Measurements from ENCODE around the gene SPDYE4.
A peak's percentile ranks its signal among the peaks of the same experiment; 100 is the strongest.

Gene SPDYE4

DNA sequence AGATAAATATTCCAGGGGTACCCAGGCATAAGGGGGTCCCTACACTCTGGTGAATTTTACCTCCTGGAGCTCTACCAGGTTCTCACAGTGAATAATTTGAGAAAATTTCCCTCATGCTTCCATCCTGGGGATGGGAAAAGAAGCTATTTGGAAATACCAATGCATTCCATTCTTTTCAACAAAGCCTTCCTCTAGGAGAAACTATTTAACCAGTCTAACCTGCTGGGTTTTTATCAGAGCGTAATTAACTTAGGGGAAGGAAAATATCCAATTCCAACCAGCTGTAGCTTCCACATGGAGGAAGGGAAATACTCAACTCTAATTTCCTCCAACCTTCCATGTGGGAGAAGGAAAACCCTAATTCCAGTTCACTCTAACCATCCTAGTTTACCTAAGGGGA is 23.8 kb upstream of the SPDYE4 start:
- DNase-seq: no peak

DNA sequence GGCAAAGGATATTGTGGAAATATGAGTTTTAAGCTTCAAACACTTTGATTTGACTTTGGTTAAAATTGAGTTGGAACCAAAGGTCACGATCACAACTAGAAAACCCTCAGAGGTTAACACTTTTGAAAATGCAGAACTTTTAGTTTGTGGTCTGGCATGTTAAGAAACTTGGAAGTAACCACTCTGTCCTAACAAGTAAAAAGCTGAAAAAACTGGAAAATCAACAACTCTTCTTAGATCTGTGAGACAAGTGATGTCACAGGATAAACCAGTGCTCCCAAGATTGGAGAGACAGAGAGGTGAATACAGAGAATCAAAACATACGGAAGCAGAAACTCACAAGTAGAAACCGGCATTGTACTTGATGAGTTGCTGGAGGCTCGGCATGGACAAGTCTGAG is 23.4 kb upstream of the SPDYE4 start:
- no peak for DNase-seq

DNA sequence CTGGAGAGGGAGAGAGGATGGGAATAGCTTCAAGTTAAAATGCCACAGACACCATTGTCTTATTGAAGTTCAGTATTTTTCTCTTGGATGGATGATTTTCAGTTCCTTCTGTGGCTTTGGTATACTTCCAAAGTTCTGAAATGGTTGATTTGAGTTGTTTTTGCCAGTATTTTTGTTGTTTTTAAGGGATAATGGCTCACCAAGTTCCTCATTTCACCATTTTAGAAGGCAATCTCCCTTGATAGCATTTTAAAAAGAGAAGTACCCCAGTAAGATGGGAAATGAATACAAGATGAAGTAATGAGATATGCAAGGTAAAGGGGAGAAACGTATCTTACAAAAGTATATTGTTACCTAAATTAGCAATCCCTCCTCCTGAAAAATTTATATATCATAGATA is 18.5 kb upstream of the SPDYE4 start:
- no peak for DNase-seq

DNA sequence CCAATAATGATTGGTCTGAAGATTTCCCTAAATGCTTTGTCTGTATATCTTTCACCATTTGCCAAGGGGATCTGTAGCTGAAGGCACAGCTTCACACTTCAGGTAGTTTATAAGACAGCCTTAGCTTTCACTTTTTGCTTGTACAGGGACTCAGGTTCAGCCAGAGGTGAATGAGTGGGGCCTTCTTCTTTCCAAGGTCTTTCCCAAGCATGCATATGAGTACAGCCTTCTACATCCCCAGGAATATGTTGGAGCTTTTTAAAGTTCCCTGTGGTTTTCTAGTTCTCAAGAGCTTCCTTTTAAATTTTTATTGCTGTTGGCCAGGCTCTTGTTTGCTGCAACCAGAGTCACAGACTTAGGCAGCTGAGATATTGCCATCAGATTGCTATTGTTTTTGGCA is 17.9 kb upstream of the SPDYE4 start:
- no peak for DNase-seq

DNA sequence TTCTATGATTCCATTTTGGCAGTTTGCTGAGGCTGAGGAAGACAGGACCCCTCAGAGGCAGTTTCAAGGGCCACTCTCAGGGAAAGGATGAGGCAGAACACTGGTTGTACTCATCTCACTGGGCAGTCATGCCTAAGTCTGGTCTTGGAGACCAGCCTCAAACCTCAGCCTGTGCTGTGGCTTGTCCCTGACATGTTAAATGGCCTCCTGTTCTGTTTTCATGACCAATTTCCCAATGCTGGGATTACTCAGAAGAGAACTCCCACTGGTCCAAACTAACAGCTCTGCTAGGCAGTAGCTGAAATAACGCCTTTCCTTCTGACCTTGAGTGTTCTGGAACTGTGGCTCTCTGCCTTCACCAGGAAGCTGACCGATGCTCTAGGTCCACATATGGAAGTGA is 8.4 kb upstream of the SPDYE4 start:
- no peak for DNase-seq

DNA sequence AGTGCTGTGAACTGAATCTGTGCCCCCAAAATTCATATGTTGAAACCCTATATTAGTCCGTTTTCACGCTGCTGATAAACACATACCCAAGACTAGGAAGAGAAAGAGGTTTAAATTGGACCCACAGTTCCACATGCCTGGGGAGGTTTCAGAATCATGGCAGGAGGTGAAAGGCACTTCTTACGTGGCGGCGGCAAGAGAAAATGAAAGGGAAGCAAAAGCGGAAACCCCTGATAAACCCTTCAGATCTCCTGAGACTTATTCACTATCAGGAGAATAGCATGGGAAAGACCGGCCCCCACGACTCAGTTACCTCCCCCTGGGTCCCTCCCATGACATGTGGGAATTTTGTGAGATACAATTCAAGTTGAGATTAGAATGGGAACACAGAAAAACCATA is 3.7 kb upstream of the SPDYE4 start:
- no peak for DNase-seq

DNA sequence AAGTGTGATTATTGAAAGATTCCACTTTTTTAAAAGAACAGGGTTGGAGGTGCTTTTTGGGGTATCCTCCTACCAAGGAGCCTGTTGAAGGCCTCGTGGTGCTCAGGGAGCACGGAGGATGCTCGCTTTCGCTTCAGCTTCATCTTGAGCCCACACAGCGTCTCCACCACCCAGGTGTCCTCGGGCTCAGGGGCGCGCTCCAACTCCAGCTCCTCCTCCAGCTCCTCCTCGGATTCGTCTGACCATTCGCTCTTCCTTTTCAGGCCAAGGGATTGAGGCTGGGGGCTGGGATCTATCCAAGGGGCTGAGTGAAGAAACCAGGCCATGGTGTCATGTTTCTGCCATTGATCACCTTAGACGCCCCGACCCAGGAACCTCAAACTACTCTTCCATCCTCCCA is 1.2 kb downstream of the SPDYE4 start:
- DNase-seq: no peak

DNA sequence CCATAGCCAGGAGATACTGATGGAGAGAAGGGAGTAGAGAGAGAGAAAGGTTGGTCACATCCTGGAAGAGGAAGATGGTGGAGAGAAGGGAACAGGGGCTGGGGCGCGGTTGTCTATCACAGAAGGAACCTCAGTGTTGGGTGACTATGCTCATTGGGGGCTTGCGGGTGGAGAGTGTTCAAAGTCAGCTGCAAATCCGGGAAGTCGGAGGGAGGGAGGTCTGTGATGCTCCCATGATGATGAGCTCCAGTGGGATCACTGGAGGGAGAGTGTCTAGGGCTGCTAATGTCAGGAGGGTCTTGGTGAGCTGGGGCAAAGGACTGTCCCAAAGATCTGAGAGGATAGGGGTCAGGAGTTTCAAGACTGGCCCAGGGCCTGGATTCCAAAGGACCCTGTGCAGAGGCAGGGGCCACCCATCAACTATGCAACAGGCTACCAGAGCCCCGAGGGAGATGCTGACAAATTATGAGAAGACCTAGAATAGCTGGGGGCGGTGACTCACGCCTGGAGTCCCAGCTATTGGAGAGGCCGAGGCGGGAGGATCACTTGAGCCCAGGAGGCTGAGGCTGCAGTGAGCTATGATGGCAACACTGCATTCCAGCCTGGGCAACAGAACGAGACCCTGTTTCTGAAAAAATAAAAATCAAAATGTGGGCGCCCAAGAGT is 2.6 kb downstream of the SPDYE4 start:
- DNase-seq: no peak

DNA sequence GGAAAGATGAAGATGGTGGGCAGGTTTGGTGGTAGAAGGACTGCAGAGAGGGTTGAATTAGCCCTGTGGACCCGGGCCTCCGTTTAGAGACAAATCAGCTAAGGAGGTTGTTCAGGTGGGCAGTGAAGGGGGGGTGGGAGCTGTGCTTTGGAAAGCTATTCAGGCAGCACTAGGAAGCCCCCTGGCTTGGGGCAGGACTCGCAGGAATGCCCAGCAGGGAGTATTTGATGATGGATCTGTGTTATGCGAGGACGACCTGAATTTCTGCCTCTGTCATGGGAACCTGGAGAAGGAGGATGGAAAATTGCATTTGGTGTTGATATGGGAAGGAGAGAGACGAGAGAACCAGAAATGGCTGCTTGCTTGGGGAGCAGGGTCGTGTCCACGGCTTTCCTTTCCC is 3.5 kb downstream of the SPDYE4 start:
- DNase-seq: no peak

DNA sequence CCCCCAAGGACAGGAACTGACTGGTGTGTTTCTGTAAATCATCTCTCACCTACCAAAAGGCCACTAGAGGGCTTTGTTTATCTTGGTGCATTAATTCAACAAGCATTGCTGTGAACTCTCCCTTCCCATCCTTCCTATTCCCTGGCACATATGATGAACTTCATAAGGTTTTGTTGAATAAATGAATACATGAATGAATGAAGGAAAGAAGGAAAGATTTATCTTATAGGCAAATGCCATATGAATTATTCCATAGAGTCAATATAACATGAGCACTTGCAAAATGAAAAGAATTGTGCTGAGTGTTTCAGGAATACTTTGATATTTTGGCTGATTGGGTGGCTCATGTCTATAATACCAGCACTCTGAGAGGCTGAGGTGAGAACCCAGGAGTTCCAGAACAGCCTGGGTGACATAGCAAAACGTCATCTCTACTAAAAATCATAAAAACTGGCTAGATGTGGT is 4.3 kb downstream of the SPDYE4 start:
- DNase-seq: no peak

DNA sequence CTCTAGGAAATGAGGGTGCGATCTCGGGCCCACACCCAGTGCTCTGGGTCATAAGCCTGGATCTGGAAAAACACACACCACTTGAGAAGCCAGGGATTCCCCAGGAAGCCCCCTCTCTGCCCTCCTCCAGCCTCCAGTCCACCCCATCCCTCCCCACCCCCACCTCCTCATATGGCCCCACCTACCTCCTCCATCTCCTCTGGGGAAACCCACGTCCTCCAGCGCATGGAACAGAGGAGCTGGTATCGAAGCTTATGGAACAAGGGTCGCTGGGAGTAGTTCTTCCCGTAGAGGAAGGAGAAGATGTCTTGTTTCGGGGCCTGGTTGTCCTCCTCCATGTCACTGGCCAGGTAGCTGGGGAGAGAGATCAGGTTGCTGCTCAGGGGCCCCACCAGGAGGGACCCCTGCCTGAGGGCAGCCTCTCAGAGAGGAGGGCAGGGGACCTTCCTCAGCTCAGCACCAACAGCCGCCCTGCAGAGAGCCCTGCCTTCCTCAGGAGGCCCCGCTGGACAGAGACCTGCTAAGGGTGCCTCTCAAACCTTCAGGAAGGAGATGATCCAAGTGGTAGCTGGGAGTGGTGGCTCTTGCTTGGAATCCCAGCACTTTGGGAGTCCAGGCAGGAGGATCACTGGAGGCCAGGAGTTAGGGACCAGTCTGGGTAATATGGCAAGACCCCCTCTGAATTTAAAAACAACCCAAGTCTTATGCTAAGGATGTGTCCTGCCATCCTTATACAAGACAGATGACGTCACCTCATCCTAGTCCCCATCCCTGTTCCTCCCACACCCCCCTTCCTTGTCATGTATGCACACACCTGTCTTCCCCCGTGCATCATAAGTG is 5.0 kb downstream of the SPDYE4 start:
- DNase-seq: no peak

DNA sequence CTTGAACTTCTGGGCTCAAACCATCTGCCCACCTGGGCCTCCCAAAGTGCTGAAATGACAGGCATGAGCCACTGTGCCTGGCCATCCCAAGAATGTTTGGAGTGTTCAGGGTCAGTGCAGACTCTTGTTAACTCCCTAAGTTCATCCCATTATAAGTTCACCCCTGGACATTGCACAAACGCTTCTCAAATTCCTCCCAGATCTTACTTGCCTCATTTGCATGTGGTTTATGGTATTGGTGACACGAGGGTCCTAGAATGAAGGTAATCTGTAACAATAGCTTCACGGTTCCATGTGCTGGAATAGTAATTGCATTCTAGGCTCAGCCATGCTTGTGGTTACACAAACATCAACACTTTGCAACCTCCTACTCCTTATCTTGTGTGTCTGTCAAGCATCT is 8.7 kb downstream of the SPDYE4 start:
- no peak for DNase-seq

DNA sequence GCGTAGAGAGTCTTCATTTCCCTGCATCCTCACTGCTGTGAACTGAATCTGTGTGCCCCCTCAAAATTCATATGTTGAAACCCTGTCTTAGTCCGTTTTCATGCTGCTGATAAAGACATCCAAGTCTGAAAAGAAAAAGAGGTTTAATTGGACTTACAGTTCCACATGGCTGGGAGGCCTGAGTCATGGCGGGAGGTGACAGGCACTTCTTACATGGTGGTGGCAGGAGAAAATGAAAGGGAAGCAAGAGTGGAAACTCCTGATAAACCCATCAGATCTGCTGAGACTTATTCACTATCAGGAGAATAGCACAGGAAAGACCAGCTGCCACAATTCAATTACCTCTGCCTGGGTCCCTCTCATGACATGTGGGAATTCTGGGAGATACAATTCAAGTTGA is 10.6 kb downstream of the SPDYE4 start:
- no peak for DNase-seq

DNA sequence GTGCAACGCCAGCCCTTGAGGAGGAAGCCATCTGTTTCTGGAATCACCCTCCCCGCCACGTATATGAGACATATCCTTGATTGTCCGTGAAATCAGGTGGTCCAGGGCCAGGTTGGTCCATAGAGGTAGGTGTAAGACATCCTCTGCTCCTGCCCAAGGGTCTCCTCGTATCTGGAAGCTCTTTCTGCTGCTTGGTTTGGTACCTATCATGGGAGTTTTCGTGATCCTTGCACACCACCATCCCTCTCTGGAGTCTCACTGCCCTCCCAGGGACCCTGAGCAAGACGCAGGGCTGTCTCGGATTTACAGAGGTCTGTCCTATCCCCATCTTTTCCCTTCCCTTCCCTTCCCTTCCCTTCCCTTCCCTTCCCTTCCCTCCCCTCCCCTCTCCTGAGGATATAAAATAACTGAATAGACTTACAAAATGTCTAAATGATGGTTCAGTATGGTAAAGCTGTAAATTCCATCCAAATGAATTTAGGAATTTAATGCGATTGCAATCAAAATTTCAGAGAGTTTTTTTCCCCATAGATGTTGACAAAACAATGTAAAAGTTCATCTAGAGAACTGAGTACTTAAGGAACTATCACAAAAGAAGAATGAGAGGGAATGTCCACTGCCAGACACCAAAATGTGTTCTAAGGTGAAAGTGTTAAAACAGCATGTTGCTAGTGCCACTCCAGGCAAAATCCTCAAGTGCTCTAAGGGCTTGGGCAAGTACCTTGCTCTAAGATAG is 11.7 kb downstream of the SPDYE4 start:
- no peak for DNase-seq

DNA sequence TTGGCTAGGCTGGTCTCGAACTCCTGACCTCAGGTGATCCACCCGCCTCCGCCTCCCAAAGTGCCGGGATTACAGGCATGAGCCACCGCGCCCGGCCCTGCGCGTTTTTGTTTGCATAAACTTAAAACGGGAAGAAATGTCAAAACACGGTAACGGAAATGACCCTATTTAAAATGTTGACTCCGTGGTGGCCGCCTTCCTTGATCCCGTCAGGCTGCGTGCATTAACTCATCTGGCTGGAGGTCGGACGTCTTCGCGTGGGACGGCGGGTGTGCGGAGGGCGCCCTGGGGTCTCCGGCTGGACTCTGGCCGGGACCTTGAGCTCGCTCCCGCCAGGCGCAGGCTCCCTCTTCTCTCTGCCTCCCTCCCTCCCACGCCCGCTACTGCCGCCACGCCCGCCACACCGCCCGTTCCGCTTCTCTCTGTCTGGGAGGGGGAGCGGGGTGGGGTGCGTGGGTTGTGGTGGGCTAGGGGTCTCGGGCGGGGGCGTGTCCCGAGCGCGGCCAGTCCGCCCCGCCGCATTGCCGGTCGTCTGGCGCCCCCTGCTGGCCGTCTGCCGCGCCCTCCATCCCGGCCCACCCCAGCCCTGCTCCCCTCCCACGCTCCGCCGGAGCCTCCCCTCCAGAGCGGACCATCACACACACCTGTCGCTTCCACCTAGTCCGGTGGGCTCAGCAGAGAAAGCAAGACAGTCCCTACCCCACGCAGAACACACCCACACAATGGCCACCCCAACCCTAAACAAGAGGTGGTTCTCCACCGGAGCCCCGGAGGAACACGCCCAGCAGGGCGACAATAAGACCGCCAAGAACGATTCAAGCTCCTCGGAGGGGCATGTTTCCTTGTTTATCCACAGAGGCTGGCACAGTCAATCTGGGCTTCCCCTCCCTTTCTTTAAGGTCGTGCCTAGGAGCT is 12.5 kb downstream of the SPDYE4 start:
- DNase-seq: peak; percentile 86

DNA sequence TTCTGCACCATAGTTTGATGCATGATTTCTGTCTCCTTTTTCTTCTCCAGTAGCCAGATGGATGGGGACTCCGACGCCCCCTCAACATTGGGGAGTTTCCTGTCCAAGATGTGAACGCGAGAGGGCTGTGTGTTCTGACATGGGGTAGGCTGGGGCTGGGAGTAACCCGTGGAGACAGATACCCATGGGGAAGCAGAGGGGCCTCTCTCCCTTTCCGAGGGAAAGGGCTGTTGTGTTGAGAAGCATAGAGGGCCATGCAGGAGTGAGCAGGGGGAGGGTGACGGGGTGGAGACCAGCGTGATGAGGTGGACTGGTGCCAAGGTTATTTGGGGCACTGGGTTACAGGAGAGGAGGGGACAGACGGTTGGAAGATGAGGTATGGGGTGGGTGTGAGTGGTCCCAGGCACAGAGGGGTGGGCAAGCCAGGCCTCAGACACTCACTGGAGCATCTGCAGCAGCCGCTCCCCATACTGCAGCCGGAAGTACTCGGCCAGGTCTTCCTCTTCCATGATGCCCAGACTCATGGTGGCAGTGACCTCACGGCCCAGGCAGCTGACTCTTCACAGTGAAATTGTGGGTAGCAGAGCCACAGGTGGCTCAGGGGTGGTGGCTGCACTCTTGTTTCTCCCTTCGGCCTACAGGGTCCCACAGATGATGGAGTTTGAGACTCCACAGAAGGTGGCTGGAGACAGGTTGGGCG is 14.1 kb downstream of the SPDYE4 start:
- DNase-seq: no peak

DNA sequence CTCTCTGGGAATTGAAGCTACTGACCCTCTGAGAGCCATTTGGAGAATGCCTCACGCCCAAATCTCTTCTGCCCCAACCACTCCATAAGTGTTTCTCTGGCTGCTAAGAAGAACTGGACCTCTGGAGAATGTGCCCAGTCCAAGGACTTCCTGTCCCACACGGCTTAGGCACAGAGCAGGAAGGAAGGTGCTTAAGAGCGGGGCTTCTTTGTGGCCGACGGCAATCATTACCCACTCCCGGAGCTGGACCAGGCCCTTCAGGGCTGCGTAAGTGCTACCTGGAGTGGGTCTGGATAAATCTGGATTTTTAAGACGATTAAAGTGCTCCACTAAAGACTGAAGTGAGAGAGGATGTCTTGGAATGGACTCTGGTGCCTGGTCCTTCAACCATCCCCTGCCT is 15.5 kb downstream of the SPDYE4 start:
- no peak for DNase-seq

DNA sequence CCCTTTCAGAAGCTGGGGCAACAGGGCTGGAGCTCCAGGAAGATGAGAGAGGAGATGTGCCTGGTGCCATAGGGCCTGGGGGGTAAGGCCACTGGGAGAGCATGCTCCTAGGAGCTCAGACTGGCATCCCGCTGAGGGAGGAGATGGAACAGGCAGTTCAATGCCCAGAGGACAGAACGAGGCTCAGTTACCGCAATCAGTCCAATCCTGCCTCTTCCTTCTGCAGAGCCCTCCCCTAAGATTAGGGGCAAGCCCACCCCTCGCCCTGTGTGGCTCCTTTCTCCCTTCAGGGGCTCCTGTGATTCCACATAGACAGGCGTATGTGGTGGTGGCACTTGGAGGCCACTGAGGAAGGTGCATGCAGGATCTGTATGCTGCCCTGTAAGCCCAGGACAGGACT is 16.1 kb downstream of the SPDYE4 start:
- DNase-seq: no peak

DNA sequence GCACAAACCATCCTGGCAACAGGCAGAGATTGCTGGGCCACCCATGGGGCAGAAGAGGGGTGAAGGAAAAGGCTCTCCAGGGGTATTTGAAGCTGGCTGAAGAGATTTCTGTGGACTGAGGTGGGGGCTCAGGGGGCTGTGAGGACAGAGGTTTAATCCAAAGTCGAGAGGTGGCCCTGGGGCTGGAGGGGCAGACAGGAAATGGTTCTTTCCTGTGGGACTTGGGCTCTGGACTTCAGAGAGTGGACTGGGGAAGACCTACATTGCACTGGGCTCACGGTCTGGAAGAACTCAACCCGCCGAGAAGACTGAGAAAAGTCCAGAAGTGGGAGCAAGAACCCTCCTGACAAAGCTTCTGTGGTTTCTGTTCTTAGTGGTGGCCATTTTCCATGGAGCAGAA is 16.6 kb downstream of the SPDYE4 start:
- DNase-seq: no peak

DNA sequence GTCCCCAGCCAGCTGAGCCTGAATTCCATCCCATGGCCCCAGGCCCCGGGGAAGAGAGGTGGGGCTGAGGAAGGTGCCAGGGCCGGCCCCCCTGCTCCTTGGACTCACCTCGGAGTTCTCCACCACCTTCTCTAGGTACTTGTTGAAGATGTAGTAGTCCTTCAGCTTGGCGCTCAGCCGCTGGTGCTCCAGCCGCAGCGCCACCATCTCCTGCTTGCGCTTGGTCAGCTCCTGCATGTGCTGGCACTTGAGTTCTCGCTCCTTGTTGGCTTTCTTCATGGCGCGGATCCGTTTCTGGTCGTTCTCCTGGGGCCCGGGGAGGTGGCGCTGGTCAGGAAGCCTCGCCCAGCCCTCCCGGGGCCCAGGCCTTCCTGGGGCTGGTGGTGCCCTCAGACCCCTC is 17.0 kb downstream of the SPDYE4 start:
- no peak for DNase-seq

DNA sequence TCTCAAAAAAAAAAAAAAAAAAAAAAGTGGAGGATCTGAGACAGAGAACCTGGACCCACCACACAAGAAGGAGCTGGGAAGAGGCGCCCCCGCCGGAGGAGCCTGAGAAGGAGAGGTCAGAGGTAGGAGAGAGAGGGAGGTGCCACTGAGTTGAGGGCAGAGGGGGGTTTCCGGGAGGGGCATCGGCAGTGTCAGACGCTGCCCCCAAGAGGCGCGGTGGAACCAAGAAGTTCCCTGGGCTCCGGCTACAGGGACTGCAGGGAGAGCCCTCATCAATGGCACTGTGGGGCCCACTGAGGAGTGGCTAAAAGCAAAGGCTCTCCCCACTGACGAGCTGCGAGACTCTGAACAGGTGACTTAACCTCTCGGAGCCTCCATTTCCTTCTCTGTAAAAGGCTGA is 17.9 kb downstream of the SPDYE4 start:
- peak; percentile 34 for DNase-seq

DNA sequence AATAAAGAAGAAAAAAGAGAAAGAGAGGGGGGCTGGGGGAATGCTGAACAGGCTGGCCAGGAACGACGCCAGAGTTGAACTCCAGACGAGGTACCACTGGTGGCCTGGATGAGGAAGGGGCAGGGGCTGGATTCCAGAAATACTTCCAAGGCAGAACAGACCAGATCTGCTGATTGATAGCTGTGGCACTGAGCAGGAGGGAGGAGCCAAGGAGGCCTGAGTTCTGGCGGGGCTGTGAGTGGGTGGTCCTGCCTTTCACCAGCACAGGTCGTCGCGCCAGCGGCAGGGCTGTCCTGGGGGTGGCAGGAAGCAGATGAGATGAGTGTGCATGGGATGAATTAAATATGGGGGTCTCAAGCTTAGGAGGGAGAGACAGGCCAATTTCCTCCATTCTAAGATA is 19.2 kb downstream of the SPDYE4 start:
- DNase-seq: no peak
